T-cell (primary cell): ENCODE results near the gene LCN2. TPM values are rescaled to one million over a fixed set of nuclear protein-coding genes. Genes with fewer than 3 reads are reported as not detected.
A peak's percentile ranks its signal among the peaks of the same experiment; 100 is the strongest.

Experiments
- ATAC-seq, 4 experiments: fragments of 200-7000 bp in 3 of 4; fragments of 150-1000 bp in 1 of 4; cut with Tn5 transposase; replicated peaks in 1 of 4; 1 replicate in 3 of 4; 2 replicates in 1 of 4; pipeline ENCODE4 v1.10.0; 2021; ENCODE audit warnings: moderate library complexity in 3 of 4, mild to moderate bottlenecking in 2 of 4, moderate number of reproducible peaks in 1 of 4
- CTCF ChIA-PET, 2 donors: fragments of 300-600 bp; sonication (Branson Sonifier 250); formaldehyde crosslinking; loops; one replicate each; lab custom pipeline; 2022; ENCODE audit warnings: antibody characterized with exemption in 2 of 2; lab: Charles Lee
- POLR2A ChIA-PET, 2 donors: fragments of 300-600 bp; sonication (Branson Sonifier 250); formaldehyde crosslinking; loops; one replicate each; lab custom pipeline; 2022; ENCODE audit warnings: antibody characterized with exemption in 2 of 2; lab: Charles Lee
- DNase-seq, 35 experiments: peaks; one replicate each; pipeline versions ENCODE4 v3.0.0 to v3.0.0-alpha.2; 2013 to 2023
- H3K27ac ChIP-seq: one replicate; pipeline ENCODE4 v1.5.1; 2013; ENCODE audit warnings: low read length
- H3K27me3 ChIP-seq, 2 experiments: replicated peaks in 1 of 2; 1 replicate in 1 of 2; 2 replicates in 1 of 2; pipeline versions ENCODE4 v1.6.1 to v1.7.0; 2013; ENCODE audit warnings: low read length in 1 of 2, mixed read lengths in 1 of 2; ENCODE audit not compliant: control insufficient read depth in 2 of 2, insufficient read depth in 2 of 2; ENCODE audit errors: extremely low read depth in 1 of 2
- H3K36me3 ChIP-seq, 2 donors: 1 replicate in 1 of 2; 2 replicates in 1 of 2; pipeline versions ENCODE4 v1.6.1 to v1.7.0; 2013; ENCODE audit warnings: low read length in 1 of 2; ENCODE audit not compliant: control insufficient read depth in 2 of 2, insufficient read depth in 1 of 2; ENCODE audit errors: extremely low read depth in 1 of 2
- H3K4me1 ChIP-seq, 2 experiments: 1 replicate in 1 of 2; 2 replicates in 1 of 2; pipeline versions ENCODE4 v1.6.1 to v1.7.0; 2013; ENCODE audit warnings: low read length in 2 of 2, mixed read lengths in 1 of 2; ENCODE audit not compliant: insufficient read depth in 2 of 2, control insufficient read depth in 1 of 2; ENCODE audit errors: extremely low read depth in 1 of 2
- H3K4me3 ChIP-seq, 2 donors: 1 replicate in 1 of 2; 2 replicates in 1 of 2; pipeline versions ENCODE4 v1.5.1 to v1.7.0; 2013; ENCODE audit warnings: mild to moderate bottlenecking in 2 of 2, low read length in 1 of 2, moderate library complexity in 1 of 2; ENCODE audit not compliant: control insufficient read depth in 1 of 2; ENCODE audit errors: extremely low read depth in 1 of 2
- H3K9me3 ChIP-seq: 2 replicates; pipeline ENCODE4 v1.7.0; 2013
- H3K27ac Mint-ChIP-seq, 2 donors: one replicate each; pipeline ENCODE4 v1.8.0; 2020 to 2021; ENCODE audit warnings: mild to moderate bottlenecking in 2 of 2, mixed read lengths in 2 of 2
- H3K27me3 Mint-ChIP-seq, 2 donors: one replicate each; pipeline ENCODE4 v1.8.0; 2021 to 2022; ENCODE audit warnings: mixed read lengths in 2 of 2
- H3K36me3 Mint-ChIP-seq: one replicate; pipeline ENCODE4 v1.8.0; 2021; ENCODE audit warnings: mixed read lengths
- H3K4me1 Mint-ChIP-seq, 3 donors: one replicate each; pipeline ENCODE4 v1.8.0; 2020 to 2022; ENCODE audit warnings: mixed read lengths in 3 of 3, mild to moderate bottlenecking in 1 of 3
- H3K4me3 Mint-ChIP-seq, 3 donors: one replicate each; pipeline ENCODE4 v1.8.0; 2020 to 2022; ENCODE audit warnings: mild to moderate bottlenecking in 3 of 3, mixed read lengths in 3 of 3, moderate library complexity in 3 of 3
- H3K9me3 Mint-ChIP-seq, 3 donors: one replicate each; pipeline ENCODE4 v1.8.0; 2020 to 2022; ENCODE audit warnings: mixed read lengths in 3 of 3
- WGBS: methylation state at CpG from one replicate; pipeline ENCODE4 v1.1.5; 2013; ENCODE audit warnings: missing lambda C conversion rate; ENCODE audit not compliant: insufficient coverage; 5-methylcytosine and 5-hydroxymethylcytosine counted together
- total RNA-seq, 35 experiments: library from RNA in 6 of 35; stranded (reverse) in 6 of 35; fragments of 120-200 nt in 1 of 35; gene quantifications; one replicate each; pipeline versions ENCODE4 v1.2.1 to v1.2.4 and lab custom pipeline; 2013 to 2026

The LCN2 gene
- total RNA-seq, 5 donors from 2014 or later (not counting 1 experiment from before 2014, with no cell fraction given): not detected

- H3K36me3 ChIP-seq: peaks cover 6 to 14% of the 10 kb centered on the region in 2 donors
- no peak for ATAC-seq
- Mint-ChIP-seq H3K27ac (no peak overlapping the region), H3K4me3 (no peak overlapping the region), H3K4me1 (peaks cover 9 to 14% (median 14%) of the 10 kb centered on the region in 3 donors), H3K27me3 (no peaks in the 10 kb centered on the region), H3K9me3 (no peaks in the 10 kb centered on the region), H3K36me3 (peaks cover 22% of the 10 kb centered on the region)
- CTCF ChIA-PET: interaction anchor here (0.6 to 0.9 kb wide), 4 partner anchors 14 to 307 kb away, joined by 3 to 6 read pairs (median 4); partner anchors contain the start of gene CERCAM (in 1 of the 2)
- POLR2A ChIA-PET: interaction anchor here in 1 of 2 donors (0.6 kb wide), 1 partner anchor 523 kb away, joined by 4 read pairs; no protein-coding TSS in a partner anchor
- H3K27me3 ChIP-seq: no peaks in the 10 kb centered on the region
- H3K27ac ChIP-seq: no peak overlapping the region
- no peak for DNase-seq
- peaks cover 0 to 15% of the 10 kb centered on the region in 2 experiments for H3K4me1 ChIP-seq
- no peaks in the 10 kb centered on the region for H3K9me3 ChIP-seq
- 93% methylated on average over 9 of the region's 12 CpGs for WGBS
- no peak overlapping the region for H3K4me3 ChIP-seq
Observed at GRCh38 chr9:128113526-128114325, 35.5 kb upstream of the LCN2 start.

- no peak overlapping the region for H3K4me3 Mint-ChIP-seq
- no peaks in the 10 kb centered on the region for H3K27me3 Mint-ChIP-seq
- Histone ChIP-seq H3K4me3 (no peak overlapping the region), H3K27me3 (no peaks in the 10 kb centered on the region), H3K9me3 (no peaks in the 10 kb centered on the region), H3K27ac (no peak overlapping the region), H3K36me3 (peaks cover 6 to 13% of the 10 kb centered on the region in 2 donors), H3K4me1 (peaks cover 0 to 15% of the 10 kb centered on the region in 2 experiments)
- peaks cover 17% of the 10 kb centered on the region for H3K36me3 Mint-ChIP-seq
- ATAC-seq (no peak), DNase-seq (no peak)
- WGBS: 93% methylated on average over 23 of the region's 29 CpGs
- CTCF ChIA-PET: no interaction called here
- POLR2A ChIA-PET: no interaction called here
- no peaks in the 10 kb centered on the region for H3K9me3 Mint-ChIP-seq
- peaks cover 9 to 15% (median 13%) of the 10 kb centered on the region in 3 donors for H3K4me1 Mint-ChIP-seq
- H3K27ac Mint-ChIP-seq: no peak overlapping the region
Observed at GRCh38 chr9:128114326-128115186, 34.7 kb upstream of the LCN2 start.

GRCh38 chr9:128115187-128116103 is 33.8 kb upstream of the LCN2 start:
- DNase-seq (peak in 1 of 35 experiments; percentile 48), ATAC-seq (no peak)
- H3K9me3 Mint-ChIP-seq: no peaks in the 10 kb centered on the region
- 82% methylated on average over 24 of the region's 26 CpGs for WGBS
- no peaks in the 10 kb centered on the region for H3K27me3 ChIP-seq
- no peak overlapping the region for H3K4me3 ChIP-seq
- H3K4me1 ChIP-seq: peaks cover 0 to 15% of the 10 kb centered on the region in 2 experiments
- H3K4me1 Mint-ChIP-seq: peaks cover 7 to 15% (median 11%) of the 10 kb centered on the region in 3 donors
- H3K27me3 Mint-ChIP-seq: no peaks in the 10 kb centered on the region
- no peak overlapping the region for H3K27ac ChIP-seq
- no peaks in the 10 kb centered on the region for H3K9me3 ChIP-seq
- H3K36me3 Mint-ChIP-seq: peaks cover 13% of the 10 kb centered on the region
- CTCF ChIA-PET: interaction anchor here (1.0 kb wide), 2 partner anchors 48 to 84 kb away, joined by 3 read pairs; partner anchors contain the start of genes NAIF1 (in 1 of the 2) and SLC25A25 (in 1 of the 2)
- POLR2A ChIA-PET: no interaction called here
- peak overlapping the region in 1 of 2 donors; percentile 36 for H3K27ac Mint-ChIP-seq
- H3K4me3 Mint-ChIP-seq: no peak overlapping the region
- H3K36me3 ChIP-seq: peaks cover 6 to 9% of the 10 kb centered on the region in 2 donors

- Mint-ChIP-seq H3K9me3 (no peaks in the 10 kb centered on the region), H3K4me3 (no peak overlapping the region), H3K27ac (peak overlapping the region in 1 of 2 donors; percentile 36), H3K27me3 (no peaks in the 10 kb centered on the region), H3K36me3 (peaks cover 11% of the 10 kb centered on the region), H3K4me1 (peaks cover 7 to 15% (median 11%) of the 10 kb centered on the region in 3 donors)
- ChIA-PET POLR2A (no interaction called here), CTCF (interaction anchor here (1.0 kb wide), 2 partner anchors 49 to 85 kb away, joined by 3 read pairs; partner anchors contain the start of genes NAIF1 (in 1 of the 2) and SLC25A25 (in 1 of the 2))
- WGBS: 96% methylated on average over 8 of the region's 16 CpGs
- no peak for ATAC-seq
- Histone ChIP-seq H3K4me3 (no peak overlapping the region), H3K36me3 (peaks cover 6 to 15% of the 10 kb centered on the region in 2 donors), H3K27ac (no peak overlapping the region), H3K4me1 (peaks cover 0 to 15% of the 10 kb centered on the region in 2 experiments), H3K27me3 (no peaks in the 10 kb centered on the region), H3K9me3 (no peaks in the 10 kb centered on the region)
- no peak for DNase-seq
Observed at GRCh38 chr9:128116104-128117083, 32.9 kb upstream of the LCN2 start.
